Fibroblast of mammary gland (primary cell): Measurements from ENCODE around the gene TMEM9.
"Not testable (repeated sequence)": the region's sequence is repeated elsewhere in the genome, so short reads cannot be mapped to it uniquely, and the experiment has no call there.

ENCODE experiments used
- DNase-seq: peaks from one replicate; pipeline ENCODE4 v3.0.0-alpha.2; 2010; ENCODE audit warnings: low read depth
- H3K4me3 ChIP-seq: 2 replicates; pipeline ENCODE4 v1.5.1; 2011; ENCODE audit warnings: low read depth, mild to moderate bottlenecking, low read length, moderate library complexity; ENCODE audit not compliant: control insufficient read depth
- TF ChIP-seq, protein P1 (sequence below): conservative IDR thresholded peaks from 2 replicates; pipeline ENCODE4 v1.5.1; 2011; ENCODE audit warnings: low read depth, low read length, inconsistent platforms; ENCODE audit not compliant: control insufficient read depth, insufficient read depth

TMEM9 gene

DNA sequence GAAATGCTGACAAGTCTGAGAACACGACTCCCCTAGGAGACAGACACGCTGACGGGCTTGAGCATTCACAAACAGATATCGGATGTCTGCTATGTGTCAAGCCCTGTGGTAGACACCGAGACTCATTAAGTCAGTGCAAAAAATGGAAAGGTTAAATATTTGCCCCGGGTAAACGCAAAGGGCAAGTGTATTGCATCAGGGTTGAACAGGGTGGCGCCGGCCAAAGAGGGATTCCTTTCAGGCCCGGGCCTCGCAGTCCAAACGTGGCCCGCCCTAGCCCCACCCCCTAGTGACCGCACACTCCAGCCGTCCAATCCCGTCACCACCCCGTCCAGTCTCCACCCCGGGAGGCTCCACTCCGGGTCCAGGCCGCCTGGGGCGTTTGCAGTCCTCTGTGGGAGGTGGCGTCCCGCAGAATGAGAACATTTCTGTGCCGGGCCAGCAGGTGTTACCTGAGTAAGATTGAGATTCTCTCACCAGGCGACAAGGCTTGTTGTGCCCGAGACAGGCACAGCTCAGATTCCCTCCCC lies 16.3 kb upstream of the TMEM9 start:
- H3K4me3 ChIP-seq: peak overlapping the region; percentile 58
- peak; percentile 90 for DNase-seq
- TF ChIP-seq, protein P1, sequence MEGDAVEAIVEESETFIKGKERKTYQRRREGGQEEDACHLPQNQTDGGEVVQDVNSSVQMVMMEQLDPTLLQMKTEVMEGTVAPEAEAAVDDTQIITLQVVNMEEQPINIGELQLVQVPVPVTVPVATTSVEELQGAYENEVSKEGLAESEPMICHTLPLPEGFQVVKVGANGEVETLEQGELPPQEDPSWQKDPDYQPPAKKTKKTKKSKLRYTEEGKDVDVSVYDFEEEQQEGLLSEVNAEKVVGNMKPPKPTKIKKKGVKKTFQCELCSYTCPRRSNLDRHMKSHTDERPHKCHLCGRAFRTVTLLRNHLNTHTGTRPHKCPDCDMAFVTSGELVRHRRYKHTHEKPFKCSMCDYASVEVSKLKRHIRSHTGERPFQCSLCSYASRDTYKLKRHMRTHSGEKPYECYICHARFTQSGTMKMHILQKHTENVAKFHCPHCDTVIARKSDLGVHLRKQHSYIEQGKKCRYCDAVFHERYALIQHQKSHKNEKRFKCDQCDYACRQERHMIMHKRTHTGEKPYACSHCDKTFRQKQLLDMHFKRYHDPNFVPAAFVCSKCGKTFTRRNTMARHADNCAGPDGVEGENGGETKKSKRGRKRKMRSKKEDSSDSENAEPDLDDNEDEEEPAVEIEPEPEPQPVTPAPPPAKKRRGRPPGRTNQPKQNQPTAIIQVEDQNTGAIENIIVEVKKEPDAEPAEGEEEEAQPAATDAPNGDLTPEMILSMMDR: no peak

DNA sequence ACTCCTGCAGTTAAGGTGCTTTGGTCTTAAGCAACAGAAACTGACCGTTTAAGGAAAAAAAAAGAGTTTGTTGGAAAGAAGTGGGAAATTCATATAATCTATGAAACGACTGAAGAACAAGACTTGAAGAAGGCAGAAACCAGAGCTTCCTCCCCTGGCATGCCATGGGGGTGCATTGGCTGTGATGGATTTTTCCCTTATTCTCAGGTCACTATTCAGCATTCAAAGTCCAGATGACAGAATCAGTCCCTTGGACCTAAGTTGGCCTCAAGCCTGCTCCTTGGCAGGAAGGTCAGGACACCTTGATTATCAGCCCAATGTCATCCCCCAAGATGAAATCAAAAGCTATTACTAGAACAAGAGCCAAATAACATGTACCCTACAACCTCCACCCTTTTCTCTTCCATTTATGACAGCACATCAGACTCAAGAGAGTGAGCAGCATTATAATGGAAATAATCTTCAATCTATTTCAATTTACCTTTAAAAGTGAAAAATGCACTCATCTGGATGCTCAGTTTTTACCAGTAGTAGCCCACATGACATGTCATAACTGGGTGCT lies 15.8 kb upstream of the TMEM9 start:
- no peak for DNase-seq
- H3K4me3 ChIP-seq: no peak overlapping the region
- TF ChIP-seq, protein P1: no peak

DNA sequence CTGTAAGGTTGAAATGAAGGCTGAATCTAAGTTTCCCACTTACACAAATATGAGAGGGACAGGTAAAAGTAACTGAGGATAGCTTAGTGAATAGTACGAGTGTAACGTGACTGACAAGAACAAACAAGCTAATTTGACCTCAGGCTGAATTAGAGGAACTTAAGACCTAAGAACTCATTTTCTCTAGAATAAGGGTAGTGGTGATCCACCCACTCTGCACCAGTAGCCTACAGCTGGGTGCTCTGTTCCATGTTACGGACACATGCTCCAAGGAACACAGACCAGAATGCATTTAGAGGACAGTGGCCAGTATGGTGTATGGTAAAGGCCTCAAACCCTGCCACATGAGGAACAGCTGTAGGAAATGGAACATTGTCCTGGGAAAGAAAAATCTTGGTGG lies 14.9 kb upstream of the TMEM9 start:
- TF ChIP-seq, protein P1: no peak
- no peak overlapping the region for H3K4me3 ChIP-seq
- DNase-seq: no peak

DNA sequence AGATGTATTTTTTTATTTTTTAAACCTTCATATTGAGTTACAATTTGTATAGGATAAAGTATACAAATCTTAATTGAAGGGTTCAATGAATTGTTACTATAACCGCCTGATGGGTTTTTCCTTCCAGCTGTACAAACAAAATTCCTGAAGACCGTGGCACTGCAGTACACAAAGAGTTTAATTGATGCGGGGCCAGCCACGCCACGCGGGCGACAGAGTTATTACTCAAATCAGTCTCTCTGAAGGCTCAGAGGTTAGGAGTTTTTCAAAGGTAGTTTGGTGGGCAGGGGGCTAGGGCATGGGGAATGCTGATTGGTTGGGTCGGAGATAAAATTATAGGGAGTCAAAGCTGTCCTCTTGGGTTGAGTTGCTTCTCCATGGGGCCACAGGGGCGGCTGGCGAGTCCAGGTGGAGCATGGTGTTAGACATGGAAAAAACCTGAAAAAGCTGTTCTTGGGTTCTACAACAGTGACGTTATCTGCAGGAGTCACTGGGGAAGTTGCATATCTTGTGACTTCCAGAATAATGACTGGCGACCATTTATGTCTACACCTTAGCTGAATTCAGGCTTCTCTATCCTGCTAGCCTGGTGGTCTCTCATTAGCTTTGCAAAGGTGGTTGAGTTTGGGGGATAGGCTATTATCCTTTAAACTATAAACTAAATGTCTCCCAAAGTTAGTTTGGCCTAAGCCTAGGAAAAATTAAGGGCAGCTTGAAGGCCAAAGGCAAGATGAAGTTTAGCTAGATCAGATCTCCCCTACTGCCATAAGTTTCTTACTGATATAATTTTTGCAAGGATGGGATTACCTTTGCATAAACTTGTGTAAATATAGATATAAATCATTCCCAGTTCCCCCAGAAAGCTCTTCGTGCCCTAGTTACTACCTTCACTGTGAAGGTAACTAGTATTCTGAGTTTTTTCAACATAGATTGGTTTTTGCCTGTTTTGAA lies 13.0 kb upstream of the TMEM9 start:
- TF ChIP-seq, protein P1: no peak

DNA sequence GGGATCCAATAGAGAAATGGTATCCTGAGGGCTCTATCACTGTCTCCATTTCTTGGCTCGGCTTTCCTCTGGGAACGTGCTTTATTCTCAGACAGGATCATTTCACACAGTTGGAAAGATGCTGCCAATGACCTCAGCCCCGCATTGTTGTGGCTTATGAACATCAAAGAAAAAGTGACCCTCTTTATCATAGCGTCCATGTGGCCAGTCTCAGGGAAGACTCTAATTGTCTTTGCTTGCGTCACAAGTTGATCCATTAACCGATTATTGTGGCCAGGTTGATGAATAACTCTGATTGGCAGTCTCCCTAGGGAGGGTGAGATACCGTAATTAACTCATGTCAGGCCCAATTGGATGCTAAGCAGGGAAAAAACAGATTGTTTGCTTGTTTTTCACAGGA lies 10.4 kb upstream of the TMEM9 start:
- H3K4me3 ChIP-seq: no peak overlapping the region
- TF ChIP-seq, protein P1: no peak
- DNase-seq: peak; percentile 61

More for the DNA sequence above, 13.0 kb upstream of the TMEM9 start:
- H3K4me3 ChIP-seq: no peak overlapping the region
- no peak for DNase-seq

DNA sequence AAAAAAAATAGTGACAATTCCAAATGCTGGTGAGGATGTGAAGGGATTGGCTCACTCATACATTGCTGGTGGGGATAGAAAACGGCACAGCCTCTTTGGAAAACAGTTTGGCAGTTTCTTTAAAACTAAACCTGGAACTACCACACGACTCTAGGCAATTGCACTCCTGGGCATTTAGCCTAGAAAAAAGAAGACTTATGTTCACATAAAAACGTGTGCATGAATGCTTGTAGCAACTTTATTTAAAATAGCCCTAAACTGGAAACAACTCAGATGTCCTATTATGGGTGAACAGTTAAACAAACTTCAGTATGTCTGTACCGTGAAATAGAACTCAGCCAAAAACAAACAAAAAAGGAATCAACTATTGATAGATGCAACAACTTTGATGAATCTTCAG lies 9.4 kb upstream of the TMEM9 start:
- no peak overlapping the region for H3K4me3 ChIP-seq
- TF ChIP-seq, protein P1: no peak
- no peak for DNase-seq

DNA sequence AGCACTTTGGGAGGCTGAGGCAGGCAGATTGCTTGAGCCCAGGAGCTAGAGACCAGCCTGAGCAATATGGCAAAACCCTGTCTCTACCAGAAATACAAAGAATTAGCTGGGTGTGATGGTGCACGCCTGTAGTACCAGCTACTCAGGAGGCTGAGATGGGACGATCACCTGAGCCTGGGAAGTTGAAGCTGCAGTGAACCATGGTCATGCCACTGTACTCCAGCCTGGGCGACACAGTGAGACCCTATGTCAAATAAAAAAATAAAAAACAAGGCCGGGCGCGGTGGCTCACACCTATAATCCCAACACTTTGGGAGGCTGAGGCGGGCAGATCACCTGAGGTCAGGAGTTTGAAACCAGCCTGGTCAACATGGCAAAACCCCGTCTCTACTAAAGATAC lies 8.8 kb upstream of the TMEM9 start:
- DNase-seq, H3K4me3 ChIP-seq: not testable (repeated sequence)
